Activated naive CD4-positive, alpha-beta T cell treated with anti-CD3 and anti-CD28 coated beads, Interleukin-2, amount 10 ng/mL, durations not matched to agents 5 hours and 36 hours (primary cell): ENCODE measurements around the gene DIO3. TPM values are rescaled to one million over a fixed set of nuclear protein-coding genes. Genes with fewer than 3 reads are reported as not detected.

Source experiments
- total RNA-seq, 2 experiments: library from RNA; stranded (reverse); gene quantifications; one replicate each; pipeline ENCODE4 v1.2.3, GENCODE V29; 2021

Gene DIO3
- not detected for total RNA-seq

GRCh38 chr14:101561145-101561896 lies at the start of gene DIO3:
DIO3 (plus strand) TSS chr14:101561495.

Other genes starting within 250 kb of the DIO3 start
- gene PPP2R5C, start 200.2 kb downstream of the DIO3 start, total RNA-seq: 100 to 1,000 TPM; 347 to 357 TPM